Measurements from ENCODE around the gene TCF3. TPM values are rescaled to one million over a fixed set of nuclear protein-coding genes. Genes with fewer than 3 reads are reported as not detected.

Gene TCF3
- total RNA-seq, 4 donors from 2014 or later, result 23.4 to 299 (median 37.3) TPM

DNA sequence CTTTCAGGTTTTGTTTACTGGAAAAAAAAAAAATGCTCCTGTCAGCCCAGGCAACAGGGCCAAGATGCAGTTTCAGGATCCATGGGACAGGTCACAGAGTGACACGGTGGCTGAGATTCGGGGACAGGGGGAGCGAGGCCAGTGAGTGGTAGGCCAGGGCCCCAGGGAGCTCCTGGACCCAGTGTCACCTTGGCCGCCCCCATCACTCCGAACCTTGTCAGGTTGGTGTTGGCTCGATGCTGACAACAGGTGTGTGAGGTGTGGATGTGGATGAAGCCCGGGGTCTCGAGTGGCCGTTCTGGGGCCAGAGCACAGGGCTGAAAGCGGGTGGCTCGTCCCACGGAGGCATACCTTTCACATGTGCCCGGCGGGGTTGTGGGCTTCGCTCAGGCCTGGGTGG, 41.1 kb downstream of the TCF3 start:
- Histone ChIP-seq H3K4me3 (no peak overlapping the region), H3K9me3 (no peaks in the 10 kb centered on the region), H3K27me3 (no peaks in the 10 kb centered on the region), H3K36me3 (peaks cover 7 to 70% (median 12%) of the 10 kb centered on the region in 3 donors), H3K4me1 (peaks cover 0 to 4% (median 2%) of the 10 kb centered on the region in 4 donors), H3K27ac (no peak overlapping the region)
- TF ChIP-seq POLR2A (IDR thresholded peaks at IDR 0.05), result no peak
- TF ChIP-seq EP300 (IDR thresholded peaks at IDR 0.05), result no peak
- TF ChIP-seq, protein P1, sequence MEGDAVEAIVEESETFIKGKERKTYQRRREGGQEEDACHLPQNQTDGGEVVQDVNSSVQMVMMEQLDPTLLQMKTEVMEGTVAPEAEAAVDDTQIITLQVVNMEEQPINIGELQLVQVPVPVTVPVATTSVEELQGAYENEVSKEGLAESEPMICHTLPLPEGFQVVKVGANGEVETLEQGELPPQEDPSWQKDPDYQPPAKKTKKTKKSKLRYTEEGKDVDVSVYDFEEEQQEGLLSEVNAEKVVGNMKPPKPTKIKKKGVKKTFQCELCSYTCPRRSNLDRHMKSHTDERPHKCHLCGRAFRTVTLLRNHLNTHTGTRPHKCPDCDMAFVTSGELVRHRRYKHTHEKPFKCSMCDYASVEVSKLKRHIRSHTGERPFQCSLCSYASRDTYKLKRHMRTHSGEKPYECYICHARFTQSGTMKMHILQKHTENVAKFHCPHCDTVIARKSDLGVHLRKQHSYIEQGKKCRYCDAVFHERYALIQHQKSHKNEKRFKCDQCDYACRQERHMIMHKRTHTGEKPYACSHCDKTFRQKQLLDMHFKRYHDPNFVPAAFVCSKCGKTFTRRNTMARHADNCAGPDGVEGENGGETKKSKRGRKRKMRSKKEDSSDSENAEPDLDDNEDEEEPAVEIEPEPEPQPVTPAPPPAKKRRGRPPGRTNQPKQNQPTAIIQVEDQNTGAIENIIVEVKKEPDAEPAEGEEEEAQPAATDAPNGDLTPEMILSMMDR (IDR thresholded peaks at IDR 0.05), result no peak
- 88 to 92% methylated on average over 14 to 15 of the region's 15 CpGs for WGBS, 2 donors
- no peak for DNase-seq (ENCODE audit: low spot score in 2 of 2)

DNA sequence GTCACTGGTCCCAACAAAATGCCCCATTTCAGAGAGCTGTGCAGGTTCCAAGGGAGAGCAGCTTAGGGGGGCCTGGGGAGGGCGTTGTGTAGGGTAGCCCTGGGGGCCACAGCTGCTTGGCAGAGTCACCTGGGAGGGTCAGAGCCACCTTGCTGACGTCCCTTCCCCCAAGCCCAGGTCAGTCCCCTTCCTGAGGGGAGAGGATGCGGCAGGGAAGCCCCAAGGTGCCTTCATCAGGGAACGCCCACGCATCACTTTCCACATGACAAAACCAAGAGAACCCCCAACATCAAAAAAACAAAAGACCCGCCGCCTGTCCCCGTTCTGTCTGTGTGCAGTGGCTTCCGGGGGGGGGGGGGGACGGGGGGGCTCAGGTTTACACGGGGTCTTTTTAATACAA, 41.8 kb downstream of the TCF3 start:
- TF ChIP-seq POLR2A (IDR thresholded peaks at IDR 0.05) (no peak), EP300 (IDR thresholded peaks at IDR 0.05) (no peak)
- TF ChIP-seq, protein P1 (IDR thresholded peaks at IDR 0.05), result no peak
- DNase-seq (ENCODE audit: low spot score in 2 of 2), result no peak
- 81 to 83% methylated on average over 10 to 11 of the region's 11 CpGs for WGBS, 2 donors
- Histone ChIP-seq H3K4me3 (no peak overlapping the region), H3K27ac (no peak overlapping the region), H3K4me1 (peaks cover 0 to 9% (median 6%) of the 10 kb centered on the region in 4 donors), H3K27me3 (no peaks in the 10 kb centered on the region), H3K9me3 (no peaks in the 10 kb centered on the region), H3K36me3 (peaks cover 7 to 62% (median 12%) of the 10 kb centered on the region in 3 donors)

- 85 to 88% methylated on average over 11 to 16 of the region's 16 CpGs for WGBS, 2 donors
- no peak for DNase-seq (ENCODE audit: low spot score in 2 of 2)
- Histone ChIP-seq H3K27me3 (no peaks in the 10 kb centered on the region), H3K27ac (no peak overlapping the region), H3K4me1 (peaks cover 0 to 9% (median 6%) of the 10 kb centered on the region in 4 donors), H3K4me3 (no peak overlapping the region), H3K36me3 (peaks cover 7 to 55% (median 12%) of the 10 kb centered on the region in 3 donors), H3K9me3 (no peaks in the 10 kb centered on the region)
- no peak for TF ChIP-seq EP300 (IDR thresholded peaks at IDR 0.05)
- TF ChIP-seq POLR2A (IDR thresholded peaks at IDR 0.05), result no peak
- TF ChIP-seq, protein P1 (IDR thresholded peaks at IDR 0.05), result no peak
Measured at GRCh38 chr19:1609680-1610474, 42.5 kb downstream of the TCF3 start.

DNA sequence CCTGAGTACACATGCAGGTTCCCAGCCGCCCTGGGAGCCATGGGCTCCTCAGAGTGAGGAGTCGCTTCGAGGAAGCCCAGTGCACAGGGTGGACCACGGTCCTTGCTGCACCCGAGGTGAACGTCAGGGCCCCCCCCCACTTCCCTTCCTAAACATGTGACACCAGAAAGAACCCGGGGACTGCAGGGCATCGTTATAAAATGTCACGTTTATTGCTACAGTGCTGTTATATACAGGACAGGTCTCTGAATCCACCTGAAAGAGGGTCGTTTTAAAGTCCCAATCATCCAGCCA, 43.4 kb downstream of the TCF3 start:
- DNase-seq (ENCODE audit: low spot score in 2 of 2), result no peak
- Histone ChIP-seq H3K36me3 (peaks cover 7 to 47% (median 12%) of the 10 kb centered on the region in 3 donors), H3K27me3 (no peaks in the 10 kb centered on the region), H3K9me3 (no peaks in the 10 kb centered on the region), H3K4me3 (peak overlapping the region in 1 of 4 donors; percentile 12), H3K4me1 (peaks cover 0 to 15% (median 14%) of the 10 kb centered on the region in 4 donors), H3K27ac (peak overlapping the region in 1 of 4 donors; percentile 7)
- TF ChIP-seq POLR2A (IDR thresholded peaks at IDR 0.05) (no peak), EP300 (IDR thresholded peaks at IDR 0.05) (no peak)
- TF ChIP-seq, protein P1 (IDR thresholded peaks at IDR 0.05), result no peak
- WGBS, 2 donors, result 40 to 42% methylated on average over 7 to 10 of the region's 10 CpGs

GRCh38 chr19:1608359-1609102, 43.9 kb downstream of the TCF3 start:
- no peaks in the 10 kb centered on the region for H3K9me3 ChIP-seq
- peak overlapping the region in 1 of 4 donors; percentile 7 for H3K27ac ChIP-seq
- H3K4me1 ChIP-seq, result peaks cover 0 to 20% (median 19%) of the 10 kb centered on the region in 4 donors
- WGBS, 2 donors, result 64 to 67% methylated on average over 16 to 18 of the region's 23 CpGs
- TF ChIP-seq EP300 (IDR thresholded peaks at IDR 0.05) (no peak), POLR2A (IDR thresholded peaks at IDR 0.05) (no peak)
- TF ChIP-seq, protein P1 (IDR thresholded peaks at IDR 0.05), result no peak
- peak overlapping the region in 1 of 4 donors; percentile 12 for H3K4me3 ChIP-seq
- no peaks in the 10 kb centered on the region for H3K27me3 ChIP-seq
- no peak for DNase-seq (ENCODE audit: low spot score in 2 of 2)
- H3K36me3 ChIP-seq, result peaks cover 7 to 42% (median 7%) of the 10 kb centered on the region in 3 donors

Data from tibial nerve (tissue), 4 donors.